RWPE2 (cell line): Measurements from ENCODE around the gene SPEN.
A peak's percentile ranks its signal among the peaks of the same experiment; 100 is the strongest.

Experiments used
- ATAC-seq: fragments of 200-7000 bp; cut with Tn5 transposase; 3 replicates; pipeline ENCODE4 v1.9.1; 2021; ENCODE audit warnings: low read depth
- DNase-seq: peaks from one replicate; pipeline ENCODE4 v3.0.0-alpha.2; 2020; ENCODE audit warnings: low spot score
- H3K27ac ChIP-seq: fragments of 450-650 bp; 2 replicates; pipeline ENCODE4 v1.5.1; 2017; ENCODE audit warnings: mild to moderate bottlenecking; ENCODE audit not compliant: poor library complexity, severe bottlenecking
- H3K27me3 ChIP-seq: fragments of 250-450 bp; sonication (Bioruptor Pico); 2 replicates; pipeline ENCODE4 v1.5.1; 2021; ENCODE audit warnings: mild to moderate bottlenecking, moderate library complexity; ENCODE audit not compliant: insufficient read depth, poor library complexity, severe bottlenecking
- H3K36me3 ChIP-seq: fragments of 250-450 bp; sonication (Bioruptor Pico); 2 replicates; pipeline ENCODE4 v1.5.1; 2020; ENCODE audit warnings: low read depth, mild to moderate bottlenecking, moderate library complexity
- H3K4me1 ChIP-seq: fragments of 250-450 bp; sonication (Bioruptor Pico); 2 replicates; pipeline ENCODE4 v1.5.1; 2021; ENCODE audit warnings: mild to moderate bottlenecking, moderate library complexity; ENCODE audit not compliant: insufficient read depth, poor library complexity, severe bottlenecking
- H3K4me3 ChIP-seq: fragments of 250-450 bp; sonication (Bioruptor Pico); 2 replicates; pipeline ENCODE4 v1.5.1; 2021; ENCODE audit warnings: mild to moderate bottlenecking, moderate library complexity; ENCODE audit not compliant: severe bottlenecking
- H3K9me3 ChIP-seq: fragments of 250-450 bp; sonication (Bioruptor Pico); 2 replicates; pipeline ENCODE4 v1.5.1; 2021; ENCODE audit warnings: mild to moderate bottlenecking, moderate library complexity; ENCODE audit not compliant: severe bottlenecking
- TF ChIP-seq, protein P1 (sequence below): fragments of 450-650 bp; IDR thresholded peaks from one replicate; pipeline ENCODE4 v1.5.1; 2017; ENCODE audit warnings: mild to moderate bottlenecking, moderate library complexity; ENCODE audit not compliant: poor library complexity, severe bottlenecking

Gene SPEN

GRCh38 chr1:15935056-15935950, 87.8 kb downstream of the SPEN start:
- Histone ChIP-seq H3K27me3 (no peaks in the 10 kb centered on the region), H3K4me1 (no peaks in the 10 kb centered on the region), H3K27ac (no peak overlapping the region), H3K36me3 (peaks cover 94% of the 10 kb centered on the region), H3K4me3 (no peak overlapping the region), H3K9me3 (no peaks in the 10 kb centered on the region)
- DNase-seq (no peak), ATAC-seq (peak; percentile 5; the same call in 1 of the 3 replicates)
- TF ChIP-seq, protein P1, sequence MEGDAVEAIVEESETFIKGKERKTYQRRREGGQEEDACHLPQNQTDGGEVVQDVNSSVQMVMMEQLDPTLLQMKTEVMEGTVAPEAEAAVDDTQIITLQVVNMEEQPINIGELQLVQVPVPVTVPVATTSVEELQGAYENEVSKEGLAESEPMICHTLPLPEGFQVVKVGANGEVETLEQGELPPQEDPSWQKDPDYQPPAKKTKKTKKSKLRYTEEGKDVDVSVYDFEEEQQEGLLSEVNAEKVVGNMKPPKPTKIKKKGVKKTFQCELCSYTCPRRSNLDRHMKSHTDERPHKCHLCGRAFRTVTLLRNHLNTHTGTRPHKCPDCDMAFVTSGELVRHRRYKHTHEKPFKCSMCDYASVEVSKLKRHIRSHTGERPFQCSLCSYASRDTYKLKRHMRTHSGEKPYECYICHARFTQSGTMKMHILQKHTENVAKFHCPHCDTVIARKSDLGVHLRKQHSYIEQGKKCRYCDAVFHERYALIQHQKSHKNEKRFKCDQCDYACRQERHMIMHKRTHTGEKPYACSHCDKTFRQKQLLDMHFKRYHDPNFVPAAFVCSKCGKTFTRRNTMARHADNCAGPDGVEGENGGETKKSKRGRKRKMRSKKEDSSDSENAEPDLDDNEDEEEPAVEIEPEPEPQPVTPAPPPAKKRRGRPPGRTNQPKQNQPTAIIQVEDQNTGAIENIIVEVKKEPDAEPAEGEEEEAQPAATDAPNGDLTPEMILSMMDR, result no peak

GRCh38 chr1:15936025-15936424, 88.5 kb downstream of the SPEN start:
- no peak overlapping the region for H3K27ac ChIP-seq
- H3K36me3 ChIP-seq, result peaks cover 94% of the 10 kb centered on the region
- DNase-seq (peak; percentile 65), ATAC-seq (no peak)
- TF ChIP-seq, protein P1, result no peak
- no peaks in the 10 kb centered on the region for H3K9me3 ChIP-seq
- no peaks in the 10 kb centered on the region for H3K4me1 ChIP-seq
- H3K4me3 ChIP-seq, result no peak overlapping the region
- no peaks in the 10 kb centered on the region for H3K27me3 ChIP-seq

DNA sequence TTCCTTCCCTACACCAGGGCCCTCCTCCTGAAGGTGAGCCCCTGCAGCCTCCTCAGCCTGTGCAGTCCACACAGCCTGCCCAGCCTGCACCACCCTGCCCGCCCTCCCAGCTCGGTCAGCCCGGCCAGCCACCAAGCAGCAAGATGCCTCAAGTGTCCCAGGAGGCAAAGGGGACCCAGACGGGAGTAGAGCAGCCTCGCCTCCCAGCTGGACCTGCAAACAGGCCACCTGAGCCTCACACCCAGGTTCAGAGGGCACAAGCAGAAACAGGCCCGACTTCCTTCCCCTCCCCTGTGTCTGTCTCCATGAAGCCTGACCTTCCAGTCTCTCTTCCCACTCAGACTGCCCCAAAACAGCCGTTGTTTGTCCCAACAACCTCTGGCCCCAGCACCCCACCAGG, 89.6 kb downstream of the SPEN start:
- ATAC-seq, result no peak

GRCh38 chr1:15937706-15938168, 90.2 kb downstream of the SPEN start:
- peak overlapping the region; percentile 36 for H3K27ac ChIP-seq
- H3K4me1 ChIP-seq, result no peaks in the 10 kb centered on the region
- TF ChIP-seq, protein P1, result no peak
- H3K27me3 ChIP-seq, result no peaks in the 10 kb centered on the region
- H3K36me3 ChIP-seq, result peaks cover 92% of the 10 kb centered on the region
- no peak overlapping the region for H3K4me3 ChIP-seq
- ATAC-seq, result no peak
- H3K9me3 ChIP-seq, result no peaks in the 10 kb centered on the region
- no peak for DNase-seq

More for the DNA sequence above, 89.6 kb downstream of the SPEN start:
- Histone ChIP-seq H3K4me1 (no peaks in the 10 kb centered on the region), H3K9me3 (no peaks in the 10 kb centered on the region), H3K4me3 (no peak overlapping the region), H3K27me3 (no peaks in the 10 kb centered on the region), H3K27ac (peak overlapping the region; percentile 36), H3K36me3 (peaks cover 91% of the 10 kb centered on the region)
- no peak for DNase-seq
- TF ChIP-seq, protein P1, result no peak
